OCI-LY1 (cell line): ENCODE results near the gene CELF4.

Experiments
- H2AFZ ChIP-seq: fragments of 200-600 bp; sonication (generic), shearing (Covaris generic); 2 replicates; pipeline ENCODE4 v1.6.0; 2014; ENCODE audit warnings: antibody characterized with exemption, mild to moderate bottlenecking, low read length
- H3F3A ChIP-seq: fragments of 200-600 bp; sonication (generic), shearing (Covaris generic); 2 replicates; pipeline ENCODE4 v1.6.0; 2014; ENCODE audit warnings: mild to moderate bottlenecking, antibody characterized with exemption, low read length, moderate library complexity; ENCODE audit not compliant: insufficient read depth
- H3K27ac ChIP-seq: fragments of 200-600 bp; sonication (generic); 2 replicates; pipeline ENCODE4 v1.5.1; 2014; ENCODE audit warnings: low read length, mixed run types, mild to moderate bottlenecking, low read depth; ENCODE audit not compliant: poor library complexity, severe bottlenecking
- H3K27me3 ChIP-seq: fragments of 200-600 bp; sonication (generic); 2 replicates; pipeline ENCODE4 v1.6.0; 2014; ENCODE audit warnings: antibody characterized with exemption, mild to moderate bottlenecking, low read length, moderate library complexity; ENCODE audit not compliant: insufficient read depth
- H3K36me3 ChIP-seq: fragments of 200-600 bp; sonication (generic); 2 replicates; pipeline ENCODE4 v1.6.1; 2014; ENCODE audit warnings: mild to moderate bottlenecking, antibody characterized with exemption, low read length, moderate library complexity, mixed read lengths; ENCODE audit not compliant: insufficient read depth
- H3K4me1 ChIP-seq: fragments of 200-600 bp; sonication (generic); 2 replicates; pipeline ENCODE4 v1.5.1; 2014; ENCODE audit warnings: mild to moderate bottlenecking, low read length, moderate library complexity; ENCODE audit not compliant: insufficient read depth, severe bottlenecking
- H3K4me2 ChIP-seq: fragments of 200-600 bp; sonication (generic), shearing (Covaris generic); 2 replicates; pipeline ENCODE4 v1.6.1; 2014; ENCODE audit warnings: low read length
- H3K4me3 ChIP-seq: fragments of 200-600 bp; sonication (generic); 2 replicates; pipeline ENCODE4 v1.5.1; 2014; ENCODE audit warnings: low read length, low read depth, mild to moderate bottlenecking, mixed read lengths; ENCODE audit not compliant: poor library complexity, severe bottlenecking
- H3K79me2 ChIP-seq: fragments of 200-600 bp; shearing (Covaris generic); 2 replicates; pipeline ENCODE4 v1.6.1; 2016; ENCODE audit warnings: mixed run types, low read length, mixed read lengths; ENCODE audit not compliant: insufficient read depth
- H3K9ac ChIP-seq: fragments of 200-600 bp; sonication (generic), shearing (Covaris generic); 2 replicates; pipeline ENCODE4 v1.6.1; 2014; ENCODE audit warnings: mild to moderate bottlenecking, low read length, mixed read lengths
- H3K9me2 ChIP-seq: fragments of 200-600 bp; sonication (generic), shearing (Covaris generic); 2 replicates; pipeline ENCODE4 v1.6.1; 2014; ENCODE audit warnings: low read depth, mild to moderate bottlenecking, low read length, mixed read lengths
- H3K9me3 ChIP-seq: fragments of 200-600 bp; shearing (Covaris generic); 2 replicates; pipeline ENCODE4 v1.6.1; 2014; ENCODE audit warnings: low read length, mixed read lengths
- H4K20me1 ChIP-seq: fragments of 200-600 bp; sonication (generic), shearing (Covaris generic); 2 replicates; pipeline ENCODE4 v1.6.0; 2016; ENCODE audit warnings: mild to moderate bottlenecking, low read length; ENCODE audit not compliant: insufficient read depth
- CTCF ChIP-seq: fragments of 200-600 bp; sonication (generic), shearing (Covaris generic); IDR thresholded peaks from 2 replicates; pipeline ENCODE4 v1.5.1; 2017; ENCODE audit warnings: mild to moderate bottlenecking, antibody characterized with exemption, low read length, moderate library complexity, mixed read lengths
- EZH2 ChIP-seq: fragments of 200-600 bp; sonication (generic), shearing (Covaris generic); IDR thresholded peaks from 2 replicates; pipeline ENCODE4 v1.8.0; 2017; ENCODE audit warnings: borderline replicate concordance, mixed run types, mild to moderate bottlenecking, antibody characterized with exemption, low read length, moderate library complexity, mixed read lengths

Gene CELF4

GRCh38 chr18:37567994-37568359 is 2.4 kb upstream of the CELF4 start:
- no peaks in the 10 kb centered on the region for H3F3A ChIP-seq
- no peak overlapping the region for H2AFZ ChIP-seq
- no peak overlapping the region for H3K27ac ChIP-seq
- no peak overlapping the region for H3K9ac ChIP-seq
- no peaks in the 10 kb centered on the region for H3K27me3 ChIP-seq
- no peak for TF ChIP-seq EZH2
- TF ChIP-seq CTCF, result no peak
- no peaks in the 10 kb centered on the region for H3K79me2 ChIP-seq
- H3K4me3 ChIP-seq, result no peak overlapping the region
- H3K9me2 ChIP-seq, result no peaks in the 10 kb centered on the region
- no peaks in the 10 kb centered on the region for H3K36me3 ChIP-seq
- no peaks in the 10 kb centered on the region for H4K20me1 ChIP-seq
- H3K9me3 ChIP-seq, result no peaks in the 10 kb centered on the region
- H3K4me1 ChIP-seq, result no peaks in the 10 kb centered on the region
- no peak overlapping the region for H3K4me2 ChIP-seq

GRCh38 chr18:37567061-37567993 is 1.7 kb upstream of the CELF4 start:
- Histone ChIP-seq H3K27ac (no peak overlapping the region), H3K9me3 (no peaks in the 10 kb centered on the region), H3K79me2 (no peaks in the 10 kb centered on the region), H3K9me2 (no peaks in the 10 kb centered on the region), H2AFZ (no peak overlapping the region), H3K4me2 (no peak overlapping the region), H4K20me1 (no peaks in the 10 kb centered on the region), H3K36me3 (no peaks in the 10 kb centered on the region), H3F3A (no peaks in the 10 kb centered on the region), H3K4me1 (no peaks in the 10 kb centered on the region), H3K27me3 (no peaks in the 10 kb centered on the region), H3K9ac (no peak overlapping the region), H3K4me3 (no peak overlapping the region)
- no peak for TF ChIP-seq EZH2
- no peak for TF ChIP-seq CTCF

- no peaks in the 10 kb centered on the region for H3K9me3 ChIP-seq
- no peaks in the 10 kb centered on the region for H3K36me3 ChIP-seq
- TF ChIP-seq EZH2 (no peak), CTCF (no peak)
- no peak overlapping the region for H3K4me2 ChIP-seq
- H3F3A ChIP-seq, result no peaks in the 10 kb centered on the region
- no peak overlapping the region for H3K9ac ChIP-seq
- no peak overlapping the region for H2AFZ ChIP-seq
- H3K27me3 ChIP-seq, result no peaks in the 10 kb centered on the region
- H3K4me1 ChIP-seq, result no peaks in the 10 kb centered on the region
- H3K27ac ChIP-seq, result no peak overlapping the region
- no peak overlapping the region for H3K4me3 ChIP-seq
- no peaks in the 10 kb centered on the region for H3K79me2 ChIP-seq
- no peaks in the 10 kb centered on the region for H4K20me1 ChIP-seq
- no peaks in the 10 kb centered on the region for H3K9me2 ChIP-seq
These were observed 972 bp upstream of the CELF4 start for GRCh38 chr18:37566479-37567060.
